ENCODE data around the gene CDHR2. TPM values are rescaled to one million over a fixed set of nuclear protein-coding genes. Genes with fewer than 3 reads are reported as not detected.

CDHR2 gene
- total RNA-seq, 2 experiments from 2014 or later, result 0.19 to 0.35 TPM

DNA sequence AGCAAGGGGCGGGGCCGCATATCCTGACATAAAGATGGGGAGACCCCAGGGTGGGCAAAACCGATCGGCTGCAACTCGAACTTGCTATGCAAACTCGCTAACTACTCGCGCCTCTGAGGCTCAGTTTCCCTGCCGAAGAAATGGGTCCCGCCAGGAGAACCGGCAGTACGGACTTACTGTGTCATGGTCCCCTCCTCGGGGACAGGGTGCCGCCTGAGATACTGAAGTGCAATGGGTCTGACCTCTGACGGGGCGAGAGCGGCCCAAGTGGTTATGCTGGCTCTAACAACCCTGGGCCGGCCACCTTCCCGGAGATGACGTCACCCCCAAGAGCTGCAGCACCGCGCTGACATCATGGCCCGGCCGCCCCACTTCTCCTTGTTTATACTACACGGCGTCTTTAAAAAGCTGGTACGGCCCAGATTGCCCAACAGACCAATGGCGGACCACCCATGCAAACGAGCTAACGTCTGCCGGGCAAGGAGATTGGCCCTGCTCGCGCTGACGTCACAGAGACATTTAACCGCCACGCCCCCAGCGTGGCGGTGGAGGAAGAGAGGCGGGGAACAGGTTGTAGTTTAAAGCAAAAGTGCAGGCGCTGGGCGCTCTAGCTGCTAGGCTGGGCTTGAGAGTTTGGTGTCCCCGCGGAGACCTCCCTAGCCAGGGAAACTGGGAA, 11.4 kb upstream of the CDHR2 start:
- Mint-ChIP-seq H3K27ac (peak overlapping the region; percentile 93), H3K9me3 (no peaks in the 10 kb centered on the region), H3K4me3 (peak overlapping the region; percentile 87), H3K27me3 (ENCODE audit: low read depth) (no peaks in the 10 kb centered on the region), H3K36me3 (ENCODE audit: low read depth) (peaks cover 15% of the 10 kb centered on the region), H3K4me1 (ENCODE audit: low read depth) (peaks cover 69% of the 10 kb centered on the region)
- CTCF ChIA-PET, result interaction anchor here (1.2 to 1.3 kb wide), 2 partner anchors 36 to 918 kb away, joined by 3 read pairs; no protein-coding TSS in a partner anchor
- intact Hi-C loops (cut with micrococcal nuclease), result loop anchor here (1.0 to 5.0 kb wide), 10 partner anchors 109 to 1021 kb away; partner anchors contain the start of genes GRK6, HIGD2A, KIAA1191 and MXD3
- DNase-seq, result peak; percentile 99

- no peak for DNase-seq
- intact Hi-C loops (cut with micrococcal nuclease), result loop anchor here (5.0 kb wide), 5 partner anchors 469 to 889 kb away; partner anchors contain the start of genes GRK6, MXD3 and UIMC1
- H3K27me3 Mint-ChIP-seq (ENCODE audit: low read depth), result no peaks in the 10 kb centered on the region
- peaks cover 11% of the 10 kb centered on the region for H3K36me3 Mint-ChIP-seq (ENCODE audit: low read depth)
- H3K9me3 Mint-ChIP-seq, result no peaks in the 10 kb centered on the region
- H3K27ac Mint-ChIP-seq, result peak overlapping the region; percentile 93
- peak overlapping the region; percentile 87 for H3K4me3 Mint-ChIP-seq
- H3K4me1 Mint-ChIP-seq (ENCODE audit: low read depth), result peaks cover 62% of the 10 kb centered on the region
- CTCF ChIA-PET, result interaction anchor here (1.2 to 1.3 kb wide), 2 partner anchors 35 to 917 kb away, joined by 3 read pairs; no protein-coding TSS in a partner anchor
These were observed 10.7 kb upstream of the CDHR2 start for GRCh38 chr5:176538230-176538988.

DNA sequence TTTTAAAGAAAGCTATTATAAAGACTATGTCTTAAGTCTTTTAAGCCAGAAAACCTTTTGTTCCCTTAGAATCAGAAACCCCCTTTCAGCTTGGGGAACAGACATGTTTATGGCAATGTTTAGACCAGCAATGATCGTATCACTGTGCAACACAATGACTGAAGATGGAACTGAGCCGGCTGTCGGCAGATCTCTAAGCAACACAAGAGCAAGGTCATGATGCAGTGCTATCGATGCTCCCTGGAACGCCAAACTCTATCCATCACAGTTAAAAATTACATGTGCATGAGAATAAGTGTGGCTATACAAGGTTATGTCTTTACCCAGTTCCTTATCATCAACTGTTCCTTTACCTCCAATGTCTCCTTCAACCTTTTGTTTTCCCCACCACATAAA, 10.2 kb upstream of the CDHR2 start:
- Mint-ChIP-seq H3K27me3 (ENCODE audit: low read depth) (no peaks in the 10 kb centered on the region), H3K27ac (peak overlapping the region; percentile 20), H3K4me3 (no peak overlapping the region), H3K36me3 (ENCODE audit: low read depth) (peaks cover 10% of the 10 kb centered on the region), H3K9me3 (no peaks in the 10 kb centered on the region), H3K4me1 (ENCODE audit: low read depth) (peaks cover 56% of the 10 kb centered on the region)
- CTCF ChIA-PET, result interaction anchor here (1.3 to 1.5 kb wide), 2 partner anchors 35 to 123 kb away, joined by 3 to 5 read pairs; partner anchors contain the start of gene CLTB
- no peak for DNase-seq
- intact Hi-C loops (cut with micrococcal nuclease), result loop anchor here (5.0 kb wide), 5 partner anchors 468 to 888 kb away; partner anchors contain the start of genes GRK6, MXD3 and UIMC1

DNA sequence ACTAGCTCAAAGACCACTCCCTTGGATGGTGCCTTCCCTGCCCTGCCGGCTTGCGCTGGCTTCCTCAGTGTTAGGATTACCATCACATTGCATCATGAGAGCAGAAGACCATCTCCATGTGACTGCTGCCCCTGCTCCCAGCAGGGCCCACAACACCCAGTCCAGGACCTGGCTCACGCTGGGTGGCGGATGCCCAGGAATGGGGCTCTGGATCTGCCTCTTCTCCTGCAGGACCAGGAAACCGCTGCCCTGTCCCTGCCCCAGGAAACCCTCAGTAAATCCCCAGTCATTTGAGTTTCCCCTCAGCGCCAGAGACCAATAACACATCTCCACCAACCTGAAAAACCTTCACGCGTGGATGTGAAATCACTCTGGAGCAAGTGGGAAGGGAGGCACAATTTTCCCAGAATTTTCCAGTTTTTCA, 8.7 kb upstream of the CDHR2 start:
- no peaks in the 10 kb centered on the region for H3K9me3 Mint-ChIP-seq
- H3K27me3 Mint-ChIP-seq (ENCODE audit: low read depth), result no peaks in the 10 kb centered on the region
- peaks cover 4% of the 10 kb centered on the region for H3K36me3 Mint-ChIP-seq (ENCODE audit: low read depth)
- H3K27ac Mint-ChIP-seq, result peak overlapping the region; percentile 90
- H3K4me1 Mint-ChIP-seq (ENCODE audit: low read depth), result peaks cover 55% of the 10 kb centered on the region
- intact Hi-C loops (cut with micrococcal nuclease), result loop anchor here (5.0 kb wide), 1 partner anchor 482 kb away; the partner anchor contains the start of gene ZNF346
- DNase-seq, result no peak
- CTCF ChIA-PET, result interaction anchor here (1.5 kb wide), 1 partner anchor 124 kb away, joined by 5 read pairs; the partner anchor contains the start of gene CLTB
- H3K4me3 Mint-ChIP-seq, result peak overlapping the region; percentile 76

- H3K9me3 Mint-ChIP-seq, result no peaks in the 10 kb centered on the region
- CTCF ChIA-PET, result interaction anchor here (3.5 kb wide), 1 partner anchor 124 kb away, joined by 21 read pairs; the partner anchor contains the start of gene CLTB
- H3K36me3 Mint-ChIP-seq (ENCODE audit: low read depth), result peaks cover 2% of the 10 kb centered on the region
- peak; percentile 55 for DNase-seq
- intact Hi-C loops (cut with micrococcal nuclease), result loop anchor here (5.0 kb wide), 1 partner anchor 481 kb away; the partner anchor contains the start of gene ZNF346
- no peaks in the 10 kb centered on the region for H3K27me3 Mint-ChIP-seq (ENCODE audit: low read depth)
- peak overlapping the region; percentile 90 for H3K27ac Mint-ChIP-seq
- H3K4me1 Mint-ChIP-seq (ENCODE audit: low read depth), result peaks cover 59% of the 10 kb centered on the region
- peak overlapping the region; percentile 76 for H3K4me3 Mint-ChIP-seq
These were observed 8.2 kb upstream of the CDHR2 start for GRCh38 chr5:176540956-176541337.

DNA sequence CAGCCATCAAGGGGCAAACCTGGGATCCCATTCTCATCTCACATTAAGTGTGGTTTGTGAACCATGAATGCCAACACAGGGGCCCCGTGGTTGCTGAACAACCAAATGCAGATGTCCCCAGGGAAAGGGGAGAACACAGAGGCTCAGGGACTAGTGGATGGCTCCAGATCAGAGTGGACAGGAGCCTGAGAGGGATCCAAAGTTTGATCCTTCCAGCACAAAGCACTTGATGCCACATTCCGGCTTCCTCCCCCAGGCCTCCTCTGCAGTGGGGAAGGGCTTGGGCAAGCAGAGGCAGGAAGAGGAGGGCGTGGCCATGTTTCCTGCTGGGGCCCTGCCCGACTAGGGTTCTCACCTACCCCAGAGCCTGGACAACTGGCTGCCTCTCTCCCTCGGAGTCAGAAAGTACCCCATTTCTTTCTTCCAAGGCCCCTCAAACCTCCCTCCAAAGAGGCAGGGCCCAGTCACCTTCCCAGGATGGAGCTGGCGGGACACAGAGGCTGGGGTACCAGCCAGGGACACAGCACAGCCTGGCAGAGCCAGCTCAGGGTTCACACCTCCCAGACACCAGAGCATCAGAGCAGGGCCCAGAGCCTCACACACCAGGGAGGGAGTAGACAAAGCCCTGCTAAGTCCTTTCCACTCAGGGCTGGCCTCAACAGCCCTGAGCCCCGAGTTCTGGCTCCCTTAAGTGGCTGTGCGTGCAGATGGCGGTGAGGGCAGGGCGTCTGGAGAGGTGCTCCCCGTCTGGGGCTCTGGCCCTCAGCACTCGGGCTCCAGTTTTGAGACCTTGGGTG, 7.6 kb upstream of the CDHR2 start:
- peak; percentile 85 for DNase-seq
- Mint-ChIP-seq H3K36me3 (ENCODE audit: low read depth) (no peaks in the 10 kb centered on the region), H3K4me1 (ENCODE audit: low read depth) (peaks cover 59% of the 10 kb centered on the region), H3K27ac (peak overlapping the region; percentile 90), H3K27me3 (ENCODE audit: low read depth) (no peaks in the 10 kb centered on the region), H3K4me3 (peak overlapping the region; percentile 76), H3K9me3 (no peaks in the 10 kb centered on the region)
- intact Hi-C loops (cut with micrococcal nuclease), result loop anchor here (1.0 to 5.0 kb wide), 2 partner anchors 153 to 481 kb away; partner anchors contain the start of genes HIGD2A, NOP16 and ZNF346
- CTCF ChIA-PET, result interaction anchor here (3.5 kb wide), 1 partner anchor 125 kb away, joined by 21 read pairs; the partner anchor contains the start of gene CLTB

- Mint-ChIP-seq H3K9me3 (no peaks in the 10 kb centered on the region), H3K27me3 (ENCODE audit: low read depth) (no peaks in the 10 kb centered on the region), H3K27ac (peak overlapping the region; percentile 90), H3K36me3 (ENCODE audit: low read depth) (no peaks in the 10 kb centered on the region), H3K4me1 (ENCODE audit: low read depth) (peaks cover 59% of the 10 kb centered on the region), H3K4me3 (peak overlapping the region; percentile 76)
- DNase-seq, result peak; percentile 73
- CTCF ChIA-PET, result interaction anchor here (1.0 to 3.5 kb wide), 3 partner anchors 52 to 125 kb away, joined by 3 to 21 read pairs (median 3); partner anchors contain the start of gene CLTB
- intact Hi-C loops (cut with micrococcal nuclease), result loop anchor here (1.0 to 5.0 kb wide), 2 partner anchors 154 to 480 kb away; partner anchors contain the start of genes HIGD2A, NOP16 and ZNF346
These were observed 7.0 kb upstream of the CDHR2 start for GRCh38 chr5:176542135-176542595.

GRCh38 chr5:176542596-176543427, 6.3 kb upstream of the CDHR2 start:
- Mint-ChIP-seq H3K4me3 (peak overlapping the region; percentile 88), H3K27ac (peak overlapping the region; percentile 90), H3K4me1 (ENCODE audit: low read depth) (peaks cover 64% of the 10 kb centered on the region), H3K27me3 (ENCODE audit: low read depth) (no peaks in the 10 kb centered on the region), H3K9me3 (no peaks in the 10 kb centered on the region), H3K36me3 (ENCODE audit: low read depth) (no peaks in the 10 kb centered on the region)
- CTCF ChIA-PET, result interaction anchor here (0.6 to 3.5 kb wide), 8 partner anchors 9 to 884 kb away, joined by 3 to 21 read pairs (median 3); partner anchors contain the start of gene CLTB
- peak; percentile 33 for DNase-seq
- intact Hi-C loops (cut with micrococcal nuclease), result loop anchor here (1.0 to 5.0 kb wide), 4 partner anchors 8 to 479 kb away; partner anchors contain the start of genes CLTB, HIGD2A, NOP16 and ZNF346

- Mint-ChIP-seq H3K4me3 (peak overlapping the region; percentile 88), H3K36me3 (ENCODE audit: low read depth) (no peaks in the 10 kb centered on the region), H3K4me1 (ENCODE audit: low read depth) (peaks cover 63% of the 10 kb centered on the region), H3K27ac (peak overlapping the region; percentile 93), H3K27me3 (ENCODE audit: low read depth) (no peaks in the 10 kb centered on the region), H3K9me3 (no peaks in the 10 kb centered on the region)
- peak; percentile 75 for DNase-seq
- CTCF ChIA-PET, result interaction anchor here (0.6 to 3.5 kb wide), 8 partner anchors 10 to 885 kb away, joined by 3 to 21 read pairs (median 4); partner anchors contain the start of gene CLTB
- intact Hi-C loops (cut with micrococcal nuclease), result loop anchor here (1.0 to 5.0 kb wide), 3 partner anchors 8 to 479 kb away; partner anchors contain the start of genes CLTB and ZNF346
These were observed 5.5 kb upstream of the CDHR2 start for GRCh38 chr5:176543428-176544182.

- H3K9me3 Mint-ChIP-seq, result no peaks in the 10 kb centered on the region
- H3K4me1 Mint-ChIP-seq (ENCODE audit: low read depth), result peaks cover 54% of the 10 kb centered on the region
- intact Hi-C loops (cut with micrococcal nuclease), result no loop called here
- no peak overlapping the region for H3K4me3 Mint-ChIP-seq
- H3K27me3 Mint-ChIP-seq (ENCODE audit: low read depth), result no peaks in the 10 kb centered on the region
- DNase-seq, result no peak
- H3K27ac Mint-ChIP-seq, result no peak overlapping the region
- CTCF ChIA-PET, result no interaction called here
- no peaks in the 10 kb centered on the region for H3K36me3 Mint-ChIP-seq (ENCODE audit: low read depth)
These were observed 3.8 kb upstream of the CDHR2 start for GRCh38 chr5:176545388-176545736.
